Hepatocyte (in vitro differentiated cells): ENCODE measurements around the gene NAV2. TPM values are rescaled to one million over a fixed set of nuclear protein-coding genes. Genes with fewer than 3 reads are reported as not detected.

Experiments
- DNase-seq: peaks from one replicate; pipeline ENCODE4 v3.0.0-alpha.2; 2016; ENCODE audit warnings: low spot score
- H2AFZ ChIP-seq: fragments of 200-600 bp; sonication (generic); 2 replicates; pipeline ENCODE4 v1.6.0; 2016; ENCODE audit warnings: antibody characterized with exemption, mild to moderate bottlenecking
- H3K27ac ChIP-seq: fragments of 200-600 bp; sonication (generic); 2 replicates; pipeline ENCODE4 v1.5.1; 2016; ENCODE audit warnings: mild to moderate bottlenecking
- H3K27me3 ChIP-seq: fragments of 200-600 bp; sonication (generic); 2 replicates; pipeline ENCODE4 v1.6.1; 2016
- H3K36me3 ChIP-seq: fragments of 200-600 bp; sonication (generic); replicated peaks from 2 replicates; pipeline ENCODE4 v1.5.1; 2016; ENCODE audit warnings: low read depth; ENCODE audit not compliant: insufficient read depth
- H3K4me1 ChIP-seq: fragments of 200-600 bp; sonication (generic); 2 replicates; pipeline ENCODE4 v1.5.1; 2016; ENCODE audit warnings: mild to moderate bottlenecking, moderate library complexity; ENCODE audit not compliant: insufficient read depth
- H3K4me2 ChIP-seq: fragments of 200-600 bp; sonication (generic); 2 replicates; pipeline ENCODE4 v1.6.0; 2016
- H3K4me3 ChIP-seq: fragments of 200-600 bp; sonication (generic); 2 replicates; pipeline ENCODE4 v1.5.1; 2016; ENCODE audit warnings: mild to moderate bottlenecking
- H3K79me2 ChIP-seq: fragments of 200-600 bp; sonication (generic); 2 replicates; pipeline ENCODE4 v1.6.0; 2017; ENCODE audit warnings: mild to moderate bottlenecking
- H3K9me2 ChIP-seq: fragments of 200-600 bp; sonication (generic); replicated peaks from 2 replicates; pipeline ENCODE4 v1.6.0; 2017; ENCODE audit warnings: mild to moderate bottlenecking; ENCODE audit not compliant: insufficient read depth
- H3K9me3 ChIP-seq: fragments of 200-600 bp; sonication (generic); 2 replicates; pipeline ENCODE4 v1.5.1; 2016; ENCODE audit warnings: low read depth, mild to moderate bottlenecking
- H4K20me1 ChIP-seq: fragments of 200-600 bp; sonication (generic); 2 replicates; pipeline ENCODE4 v1.6.0; 2016; ENCODE audit warnings: mild to moderate bottlenecking; ENCODE audit not compliant: insufficient read depth, poor library complexity, severe bottlenecking
- EZH2 ChIP-seq: fragments of 200-600 bp; sonication (generic); IDR thresholded peaks from 2 replicates; pipeline ENCODE4 v1.6.1; 2016; ENCODE audit warnings: antibody characterized with exemption, mild to moderate bottlenecking, borderline replicate concordance
- EZH2phosphoT487 ChIP-seq: fragments of 200-600 bp; sonication (generic); IDR thresholded peaks from one replicate; pipeline ENCODE4 v1.6.1; 2018; ENCODE audit warnings: antibody characterized with exemption, mild to moderate bottlenecking, low read depth, moderate library complexity; ENCODE audit not compliant: unreplicated experiment, severe bottlenecking
- WGBS: methylation state at CpG from one replicate; pipeline ENCODE4 v1.1.6; 2016; ENCODE audit warnings: low lambda C conversion rate; ENCODE audit errors: missing lambda C conversion rate; 5-methylcytosine and 5-hydroxymethylcytosine counted together
- polyA plus RNA-seq: library from polyadenylated mRNA; unstranded; fragments of >200 nt; fragmentation: Nextera tagmentation; extraction: Ambion mirVana; gene quantifications from 2 replicates; pipeline ENCODE4 v1.2.1, GENCODE V29; 2016
- total RNA-seq: library from RNA; depleted of rRNA; stranded (reverse); fragments of >200 nt; gene quantifications from 2 replicates; pipeline ENCODE4 v1.2.3, GENCODE V29; 2014
- TF ChIP-seq, protein P1 (sequence below): fragments of 200-600 bp; sonication (generic); IDR thresholded peaks from 2 replicates; pipeline ENCODE4 v1.5.1; 2016; ENCODE audit warnings: antibody characterized with exemption, mild to moderate bottlenecking; ENCODE audit not compliant: poor library complexity

Gene NAV2
- total and polyA plus RNA-seq, 2 experiments from 2014 or later, result 23.7 to 30.8 TPM

DNA sequence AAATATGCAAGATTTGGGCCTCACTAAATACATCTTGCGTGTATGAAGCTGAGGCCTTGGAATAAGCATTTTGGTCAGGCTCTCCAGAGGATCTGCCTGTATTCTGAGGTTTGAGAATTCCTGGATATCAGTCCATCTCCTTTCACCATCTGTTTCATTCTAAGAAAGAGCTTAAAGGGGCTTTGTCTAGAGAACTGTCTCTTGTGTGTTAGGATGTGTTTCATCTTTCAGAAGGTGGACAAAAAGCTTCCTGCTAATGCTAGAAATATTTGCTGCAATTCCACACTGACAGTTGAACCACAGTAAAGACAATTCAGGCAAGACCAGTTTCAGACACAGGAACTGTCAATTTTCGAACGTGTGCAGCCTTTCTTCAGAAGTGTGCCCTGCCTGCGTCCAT lies 262.2 kb downstream of the NAV2 start:
- H3K9me2 ChIP-seq, result no peaks in the 10 kb centered on the region

DNA sequence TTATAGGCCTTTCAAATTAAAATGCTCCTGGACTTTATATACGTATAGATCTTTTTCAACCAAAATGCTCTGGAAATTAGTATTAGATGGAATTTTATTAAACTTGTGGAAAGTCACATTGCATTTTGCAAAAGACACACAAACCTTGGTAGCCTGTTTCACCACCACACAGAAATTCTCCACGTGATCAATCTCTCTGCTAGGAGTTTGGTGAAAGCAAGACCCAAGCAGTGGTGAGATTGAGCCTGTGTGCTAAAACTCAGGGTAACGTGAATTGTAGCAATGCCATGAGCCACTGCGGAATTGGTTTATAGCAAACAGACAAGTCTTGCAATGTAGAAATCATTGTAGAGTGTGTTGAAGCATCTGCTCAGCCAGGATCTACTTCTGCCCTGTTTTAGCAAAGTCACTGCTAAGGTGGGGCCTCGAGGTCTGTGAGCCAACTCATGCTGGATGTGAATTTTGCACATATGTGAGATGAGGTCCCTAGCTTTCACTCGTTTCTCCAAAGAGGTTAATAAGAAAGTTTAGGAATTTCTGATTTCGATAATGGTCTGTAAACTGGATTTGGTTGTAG lies 262.9 kb downstream of the NAV2 start:
- Histone ChIP-seq H3K4me3 (no peak overlapping the region), H3K4me1 (peaks cover 57% of the 10 kb centered on the region), H3K27me3 (no peaks in the 10 kb centered on the region), H2AFZ (no peak overlapping the region), H3K9me2 (no peaks in the 10 kb centered on the region), H4K20me1 (no peaks in the 10 kb centered on the region), H3K27ac (peak overlapping the region; percentile 95), H3K4me2 (no peak overlapping the region), H3K9me3 (no peaks in the 10 kb centered on the region), H3K36me3 (no peaks in the 10 kb centered on the region), H3K79me2 (peaks cover 9% of the 10 kb centered on the region)
- DNase-seq, result no peak
- WGBS, result 83% methylated on average over 7 of the region's 7 CpGs
- TF ChIP-seq EZH2phosphoT487 (no peak), EZH2 (no peak)
- TF ChIP-seq, protein P1, sequence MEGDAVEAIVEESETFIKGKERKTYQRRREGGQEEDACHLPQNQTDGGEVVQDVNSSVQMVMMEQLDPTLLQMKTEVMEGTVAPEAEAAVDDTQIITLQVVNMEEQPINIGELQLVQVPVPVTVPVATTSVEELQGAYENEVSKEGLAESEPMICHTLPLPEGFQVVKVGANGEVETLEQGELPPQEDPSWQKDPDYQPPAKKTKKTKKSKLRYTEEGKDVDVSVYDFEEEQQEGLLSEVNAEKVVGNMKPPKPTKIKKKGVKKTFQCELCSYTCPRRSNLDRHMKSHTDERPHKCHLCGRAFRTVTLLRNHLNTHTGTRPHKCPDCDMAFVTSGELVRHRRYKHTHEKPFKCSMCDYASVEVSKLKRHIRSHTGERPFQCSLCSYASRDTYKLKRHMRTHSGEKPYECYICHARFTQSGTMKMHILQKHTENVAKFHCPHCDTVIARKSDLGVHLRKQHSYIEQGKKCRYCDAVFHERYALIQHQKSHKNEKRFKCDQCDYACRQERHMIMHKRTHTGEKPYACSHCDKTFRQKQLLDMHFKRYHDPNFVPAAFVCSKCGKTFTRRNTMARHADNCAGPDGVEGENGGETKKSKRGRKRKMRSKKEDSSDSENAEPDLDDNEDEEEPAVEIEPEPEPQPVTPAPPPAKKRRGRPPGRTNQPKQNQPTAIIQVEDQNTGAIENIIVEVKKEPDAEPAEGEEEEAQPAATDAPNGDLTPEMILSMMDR, result no peak

More for the DNA sequence above, 262.2 kb downstream of the NAV2 start:
- no peak overlapping the region for H3K4me2 ChIP-seq
- H4K20me1 ChIP-seq, result no peaks in the 10 kb centered on the region
- H3K4me3 ChIP-seq, result no peak overlapping the region
- no peaks in the 10 kb centered on the region for H3K9me3 ChIP-seq
- H3K27ac ChIP-seq, result no peak overlapping the region
- no peak for TF ChIP-seq EZH2phosphoT487
- TF ChIP-seq EZH2, result no peak
- TF ChIP-seq, protein P1, result no peak
- no peaks in the 10 kb centered on the region for H3K36me3 ChIP-seq
- no peak for DNase-seq
- peaks cover 50% of the 10 kb centered on the region for H3K4me1 ChIP-seq
- H3K27me3 ChIP-seq, result no peaks in the 10 kb centered on the region
- peaks cover 9% of the 10 kb centered on the region for H3K79me2 ChIP-seq
- no peak overlapping the region for H2AFZ ChIP-seq
- WGBS, result 65% methylated on average over 4 of the region's 4 CpGs

DNA sequence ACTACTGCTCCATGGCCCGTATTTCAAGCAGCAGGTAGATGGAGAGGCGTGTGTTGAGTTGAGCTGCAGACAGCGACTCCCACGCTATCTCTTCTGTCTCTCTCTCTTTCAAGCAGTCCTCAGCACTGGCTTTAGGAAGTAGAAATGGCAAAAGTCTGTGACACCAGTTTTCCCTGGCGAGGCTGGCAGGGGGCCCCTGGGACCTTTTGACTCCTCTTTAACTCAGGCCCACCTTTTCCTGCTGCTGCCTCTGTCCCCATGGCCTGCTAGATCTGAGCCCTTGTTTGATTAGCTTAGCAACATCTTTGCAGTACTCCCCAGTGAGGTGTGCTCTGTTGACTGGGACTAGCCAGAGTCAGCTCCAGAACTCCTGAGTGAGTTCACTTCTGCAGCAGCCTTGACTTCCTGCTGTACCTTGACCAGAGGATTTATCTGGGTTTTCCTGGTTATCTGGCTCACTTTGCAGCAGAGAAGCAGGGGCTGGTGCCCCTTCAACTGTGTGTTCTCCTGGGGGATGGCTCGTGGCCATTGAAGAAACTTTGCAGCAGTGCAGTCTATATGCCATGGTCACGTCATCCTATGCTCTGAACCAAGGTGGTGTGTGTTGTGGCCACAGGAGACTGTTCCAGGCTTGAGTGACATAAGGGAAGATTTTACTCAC lies 263.8 kb downstream of the NAV2 start:
- peaks cover 66% of the 10 kb centered on the region for H3K4me1 ChIP-seq
- H3K9me3 ChIP-seq, result no peaks in the 10 kb centered on the region
- no peaks in the 10 kb centered on the region for H3K27me3 ChIP-seq
- H2AFZ ChIP-seq, result no peak overlapping the region
- peak; percentile 53 for DNase-seq
- no peaks in the 10 kb centered on the region for H4K20me1 ChIP-seq
- no peaks in the 10 kb centered on the region for H3K36me3 ChIP-seq
- TF ChIP-seq EZH2phosphoT487 (no peak), EZH2 (no peak)
- TF ChIP-seq, protein P1, result no peak
- H3K9me2 ChIP-seq, result no peaks in the 10 kb centered on the region
- H3K4me2 ChIP-seq, result no peak overlapping the region
- H3K4me3 ChIP-seq, result no peak overlapping the region
- WGBS, result 77% methylated on average over 7 of the region's 7 CpGs
- peaks cover 9% of the 10 kb centered on the region for H3K79me2 ChIP-seq
- H3K27ac ChIP-seq, result peak overlapping the region; percentile 95
